Aorta (tissue), 4 donors: ENCODE results near the gene TARDBP. TPM values are rescaled to one million over a fixed set of nuclear protein-coding genes. Genes with fewer than 3 reads are reported as not detected.

Source experiments
- polyA plus RNA-seq, 2 donors: library from polyadenylated mRNA; stranded (reverse); fragments of 200-250 nt; gene quantifications; one replicate each; pipeline ENCODE4 v1.2.3, GENCODE V29; 2013
- total RNA-seq, 2 donors: library from RNA; stranded (reverse); fragmentation: NEBNext Ultra II Directional; extraction: Animal tissue kit (Norgen Biotek cat#: 25700); gene quantifications; one replicate each; pipeline ENCODE4 v1.2.1, GENCODE V29; 2021
- donor health status: healthy with polysubstance abuse.
- donor health status: Bipolar disorder and iron deficiency.
- donor health status: DM: no; HTN: no; CAD: no.
- donor health status: DM: yes; HTN: yes; CAD: no.

The TARDBP gene
- total and polyA plus RNA-seq, 4 donors: 124 to 131 (median 127) TPM

Other genes with a start within 250 kb of the TARDBP start
- 10 to 100 TPM; 20.6 to 39.0 TPM for gene CASZ1, start 216.0 kb upstream of the TARDBP start, total RNA-seq
- gene CASZ1, start 216.0 kb upstream of the TARDBP start, polyA plus RNA-seq: 1 to 10 TPM; 3.4 to 7.0 TPM
- gene MASP2, start 34.6 kb downstream of the TARDBP start, total RNA-seq: not detected
- gene MASP2, start 34.6 kb downstream of the TARDBP start, polyA plus RNA-seq: under 1 TPM in 1 of 2 donors, not detected in 1; 0.05 TPM
- 10 to 100 TPM; 48.9 to 71.2 TPM for gene SRM, start 47.4 kb downstream of the TARDBP start, total RNA-seq
- gene SRM, start 47.4 kb downstream of the TARDBP start, polyA plus RNA-seq: 10 to 100 TPM; 67.5 to 88.7 TPM
- gene EXOSC10, start 87.2 kb downstream of the TARDBP start, total RNA-seq: 10 to 100 TPM; 45.3 to 53.8 TPM
- gene EXOSC10, start 87.2 kb downstream of the TARDBP start, polyA plus RNA-seq: 10 to 100 TPM; 16.9 to 90.5 TPM
- gene ANGPTL7, start 176.7 kb downstream of the TARDBP start, total RNA-seq: 10 to 100 TPM in 1 of 2 donors, 1 to 10 TPM in 1; 7.1 to 19.1 TPM
- 10 to 100 TPM in 1 of 2 donors, not detected in 1; 10.8 TPM for gene ANGPTL7, start 176.7 kb downstream of the TARDBP start, polyA plus RNA-seq
- gene MTOR, start 249.9 kb downstream of the TARDBP start, total RNA-seq: 10 to 100 TPM; 29.8 to 31.8 TPM
- 10 to 100 TPM in 1 of 2 donors, 1 to 10 TPM in 1; 7.5 to 15.9 TPM for gene MTOR, start 249.9 kb downstream of the TARDBP start, polyA plus RNA-seq